VCaP (cell line): ENCODE measurements around the gene DIS3L2.

Source experiments
- H3K27ac ChIP-seq: fragments of 450-650 bp; 2 replicates; pipeline ENCODE4 v1.5.1; 2017
- TF ChIP-seq, protein P1 (sequence below): fragments of 450-650 bp; conservative IDR thresholded peaks from 2 replicates; pipeline ENCODE4 v1.5.1; 2017; ENCODE audit warnings: mild to moderate bottlenecking, moderate library complexity

The DIS3L2 gene

DNA sequence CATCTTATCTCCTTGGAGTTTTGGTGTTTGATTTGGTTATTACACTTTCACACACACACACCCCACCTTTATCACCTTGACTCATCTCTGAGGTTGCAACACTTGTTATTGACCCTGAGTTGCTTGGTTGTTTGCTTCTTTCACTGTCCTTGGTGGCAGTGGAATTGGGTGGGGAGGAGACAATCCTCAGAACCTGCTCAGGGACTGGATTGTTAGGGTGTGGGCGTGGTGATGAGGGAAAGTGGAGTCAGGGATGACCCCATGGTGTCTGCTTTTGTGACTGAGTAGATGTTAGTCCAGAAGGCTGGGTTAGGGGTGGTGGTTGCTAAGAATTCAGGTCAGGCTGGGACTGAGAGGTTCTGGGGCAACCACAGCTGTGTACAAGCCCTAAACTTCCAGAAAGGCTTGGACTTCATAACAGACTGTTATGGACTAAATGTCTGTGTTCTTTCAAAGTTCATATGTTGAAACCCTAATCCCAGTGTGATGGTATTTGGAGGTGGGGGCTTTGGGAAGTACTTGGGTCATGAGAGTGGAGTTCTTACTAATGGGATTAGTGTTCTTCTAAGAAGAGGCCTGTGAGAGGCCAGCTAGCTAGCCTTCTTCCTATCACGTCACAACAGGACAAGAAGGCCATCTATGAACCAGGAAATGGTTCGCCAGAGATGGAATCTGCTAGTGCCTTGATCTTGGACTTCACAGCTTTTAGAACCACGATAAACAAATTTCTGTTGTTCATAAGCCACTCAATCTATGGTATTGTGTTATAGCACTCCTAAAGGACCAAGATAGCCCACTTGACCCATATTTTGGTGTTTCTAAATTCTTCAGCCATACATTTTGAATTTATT, 3.4 kb upstream of the DIS3L2 start:
- TF ChIP-seq, protein P1, sequence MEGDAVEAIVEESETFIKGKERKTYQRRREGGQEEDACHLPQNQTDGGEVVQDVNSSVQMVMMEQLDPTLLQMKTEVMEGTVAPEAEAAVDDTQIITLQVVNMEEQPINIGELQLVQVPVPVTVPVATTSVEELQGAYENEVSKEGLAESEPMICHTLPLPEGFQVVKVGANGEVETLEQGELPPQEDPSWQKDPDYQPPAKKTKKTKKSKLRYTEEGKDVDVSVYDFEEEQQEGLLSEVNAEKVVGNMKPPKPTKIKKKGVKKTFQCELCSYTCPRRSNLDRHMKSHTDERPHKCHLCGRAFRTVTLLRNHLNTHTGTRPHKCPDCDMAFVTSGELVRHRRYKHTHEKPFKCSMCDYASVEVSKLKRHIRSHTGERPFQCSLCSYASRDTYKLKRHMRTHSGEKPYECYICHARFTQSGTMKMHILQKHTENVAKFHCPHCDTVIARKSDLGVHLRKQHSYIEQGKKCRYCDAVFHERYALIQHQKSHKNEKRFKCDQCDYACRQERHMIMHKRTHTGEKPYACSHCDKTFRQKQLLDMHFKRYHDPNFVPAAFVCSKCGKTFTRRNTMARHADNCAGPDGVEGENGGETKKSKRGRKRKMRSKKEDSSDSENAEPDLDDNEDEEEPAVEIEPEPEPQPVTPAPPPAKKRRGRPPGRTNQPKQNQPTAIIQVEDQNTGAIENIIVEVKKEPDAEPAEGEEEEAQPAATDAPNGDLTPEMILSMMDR: no peak
- no peak overlapping the region for H3K27ac ChIP-seq

DNA sequence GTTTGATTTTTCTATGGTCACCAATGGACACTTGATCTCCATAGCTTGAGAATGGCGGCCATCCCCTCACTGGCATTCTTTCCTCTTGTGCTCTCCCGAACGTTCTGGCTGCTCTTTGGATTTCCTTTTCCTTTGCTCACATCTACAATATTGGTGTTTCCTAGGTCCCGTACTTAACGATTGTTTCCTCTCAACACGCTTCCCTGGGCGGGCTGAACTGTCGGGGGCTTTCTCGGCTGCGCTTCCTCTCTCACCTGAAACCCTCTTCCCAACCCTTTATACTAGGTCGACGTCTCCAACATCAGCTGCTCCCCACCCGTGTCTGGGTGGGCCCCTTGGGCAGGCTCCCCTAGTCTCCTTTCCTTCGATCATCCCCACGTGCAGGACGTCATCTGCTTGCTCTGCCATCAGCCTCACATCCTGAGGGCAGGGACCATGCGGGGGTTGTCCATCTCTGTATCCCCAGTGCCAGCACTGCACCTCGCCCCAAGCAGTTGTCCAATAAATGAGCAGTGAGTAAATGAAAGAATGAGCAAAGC, 634 bp upstream of the DIS3L2 start:
- TF ChIP-seq, protein P1: no peak
- H3K27ac ChIP-seq: peak overlapping the region; percentile 89

DNA sequence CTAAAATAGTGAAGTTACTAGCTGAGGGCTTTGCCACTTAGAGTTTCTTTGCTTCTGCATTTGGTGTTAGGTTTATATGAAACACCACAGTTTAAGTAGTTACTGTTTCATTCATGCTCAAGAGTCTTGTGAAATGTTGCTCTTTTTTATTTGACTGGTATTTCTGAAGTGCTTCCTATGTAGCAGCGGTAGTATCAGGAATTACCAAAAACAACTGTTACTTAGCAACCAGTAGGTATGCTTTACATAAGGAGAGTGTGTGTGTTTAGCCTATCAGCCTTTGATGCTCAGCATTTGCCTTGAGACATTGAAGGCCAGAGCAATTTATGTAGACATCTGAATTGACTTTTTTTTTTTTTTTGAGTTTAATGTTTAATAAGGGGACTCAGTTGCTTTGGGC, 3.6 kb downstream of the DIS3L2 start:
- no peak overlapping the region for H3K27ac ChIP-seq
- TF ChIP-seq, protein P1: no peak

DNA sequence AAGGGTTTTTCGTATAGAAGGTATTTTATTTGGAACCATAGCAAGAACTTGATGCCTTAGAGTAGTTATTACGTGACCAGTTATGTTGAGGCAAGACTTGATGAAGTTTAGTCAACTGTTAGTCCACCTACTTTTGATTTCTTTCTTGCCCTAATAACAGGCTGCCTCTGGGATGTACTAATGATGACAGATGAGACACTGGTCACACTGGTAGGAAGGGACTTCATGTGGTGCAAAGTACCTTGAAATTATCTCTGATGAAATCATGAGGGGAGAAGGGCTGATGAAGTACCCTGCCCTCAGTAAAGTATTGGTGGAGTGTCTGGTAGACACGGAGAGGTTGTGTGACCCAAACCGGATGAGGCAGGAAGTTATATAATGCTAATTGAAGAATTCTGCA, 5.4 kb downstream of the DIS3L2 start:
- TF ChIP-seq, protein P1: no peak
- no peak overlapping the region for H3K27ac ChIP-seq

DNA sequence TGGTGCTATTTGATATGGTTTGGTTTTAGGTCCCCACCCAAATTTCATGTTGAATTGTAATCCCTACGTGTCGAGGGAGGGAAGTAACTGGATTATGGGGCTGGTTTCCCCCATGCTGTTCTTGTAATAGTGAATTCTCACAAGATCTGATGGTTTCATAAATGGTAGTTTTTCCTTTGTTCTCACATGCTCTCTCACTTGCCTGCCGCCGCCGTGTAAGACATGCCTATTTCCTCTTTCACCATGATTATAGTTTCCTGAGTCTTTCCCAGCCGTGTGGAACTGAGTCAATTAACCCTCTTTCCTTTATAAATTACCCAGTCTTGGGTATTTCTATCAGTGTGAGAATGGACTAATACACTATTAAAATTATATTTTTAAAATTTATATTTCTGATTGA, 7.3 kb downstream of the DIS3L2 start:
- TF ChIP-seq, protein P1: no peak
- no peak overlapping the region for H3K27ac ChIP-seq

DNA sequence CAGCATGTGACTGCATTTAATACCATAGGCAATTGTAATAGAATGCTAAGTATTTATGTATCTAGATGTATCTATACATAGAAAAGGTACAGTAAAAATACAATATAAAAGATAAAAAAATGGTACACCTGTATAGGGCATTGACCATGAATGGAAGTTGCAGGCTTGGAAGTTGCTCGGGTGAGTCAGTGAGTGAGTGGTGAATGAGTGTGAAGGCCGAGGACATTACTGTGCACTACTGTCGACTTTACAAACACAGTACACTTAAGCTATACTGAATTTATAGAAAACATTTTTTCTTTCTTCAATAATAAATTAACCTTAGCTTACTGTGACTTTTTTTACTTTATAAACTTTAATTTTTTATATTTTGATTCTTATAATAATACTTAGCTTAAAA, 8.9 kb downstream of the DIS3L2 start:
- no peak overlapping the region for H3K27ac ChIP-seq
- TF ChIP-seq, protein P1: no peak

DNA sequence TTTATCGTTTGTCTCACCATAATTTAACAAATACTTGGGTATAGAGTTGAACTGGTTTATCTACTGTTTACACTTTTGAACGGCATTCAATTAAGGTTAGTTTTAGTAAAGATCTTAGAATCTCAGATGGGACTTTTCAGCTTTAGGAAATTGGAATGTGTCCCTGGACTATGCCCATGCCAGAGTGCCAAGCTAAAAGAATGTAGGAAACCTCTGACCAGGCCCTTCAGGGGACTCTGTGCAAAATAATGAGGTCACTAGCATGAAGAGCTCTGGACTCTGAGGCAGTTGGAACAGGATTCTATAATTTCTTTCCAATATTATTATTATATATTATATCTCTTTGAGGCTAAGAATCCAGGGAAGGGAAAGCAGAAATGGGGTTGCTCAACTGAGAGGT, 13.5 kb downstream of the DIS3L2 start:
- H3K27ac ChIP-seq: no peak overlapping the region
- TF ChIP-seq, protein P1: no peak
